ENCODE data around the gene CSN2. TPM values are rescaled to one million over a fixed set of nuclear protein-coding genes. Genes with fewer than 3 reads are reported as not detected.

Gene CSN2
- total RNA-seq, 1 experiment from 2014 or later, result not detected

- Histone ChIP-seq H3T11ph (ENCODE audit: low read length) (no peak overlapping the region), H3K18ac (ENCODE audit: insufficient read length, low read depth, low read length) (no peak overlapping the region), H4K20me1 (ENCODE audit: control insufficient read depth, insufficient read depth, insufficient read length) (no peaks in the 10 kb centered on the region), H3K23ac (ENCODE audit: insufficient read length, low read depth, low read length) (no peak overlapping the region), H2BK15ac (ENCODE audit: low read depth, low read length) (no peak overlapping the region), H3K14ac (ENCODE audit: insufficient read depth, low read length) (no peak overlapping the region), H3K9me3 (ENCODE audit: control insufficient read depth, low read depth, low read length) (no peaks in the 10 kb centered on the region), H2BK12ac (ENCODE audit: insufficient read length, low read depth, low read length) (no peak overlapping the region), H2BK5ac (ENCODE audit: insufficient read length, low read length) (no peak overlapping the region), H3K79me2 (ENCODE audit: insufficient read depth, low read length) (no peaks in the 10 kb centered on the region), H2AK5ac (ENCODE audit: insufficient read length, low read length) (no peak overlapping the region), H2AFZ (ENCODE audit: low read length) (no peak overlapping the region), H3K4me2 (ENCODE audit: insufficient read depth, insufficient read length, low read length) (no peak overlapping the region), H3K4ac (ENCODE audit: low read depth, low read length) (no peak overlapping the region), H3K79me1 (ENCODE audit: insufficient read depth, low read depth, low read length, poor library complexity, severe bottlenecking) (no peaks in the 10 kb centered on the region), H4K8ac (replicated peaks; ENCODE audit: insufficient read length, low read depth, low read length) (no peak overlapping the region), H2BK20ac (ENCODE audit: low read depth, low read length, poor library complexity, severe bottlenecking) (no peak overlapping the region), H2BK120ac (ENCODE audit: low read depth, low read length, poor library complexity, severe bottlenecking) (no peak overlapping the region), H3K9ac (ENCODE audit: extremely low read depth, insufficient read length, low read length) (no peak overlapping the region), H3K27ac (ENCODE audit: insufficient read length, low read depth, low read length) (no peak overlapping the region), H3K27me3 (ENCODE audit: insufficient read depth, low read length) (no peaks in the 10 kb centered on the region), H4K91ac (ENCODE audit: insufficient read length, low read depth, low read length) (no peak overlapping the region), H3K56ac (ENCODE audit: insufficient read length, low read depth, low read length) (no peak overlapping the region), H4K5ac (ENCODE audit: insufficient read length, low read depth, low read length) (no peak overlapping the region), H3K4me1 (ENCODE audit: insufficient read depth, low read length) (no peaks in the 10 kb centered on the region), H3K23me2 (ENCODE audit: insufficient read length, low read depth, low read length, poor library complexity, severe bottlenecking) (no peaks in the 10 kb centered on the region)
- WGBS (ENCODE audit: extremely low coverage, insufficient read length, low lambda C conversion rate), result no CpG with 5 or more reads among the region's 5 CpGs
- Mint-ChIP-seq H3K27ac (peak overlapping the region in 1 of 3 experiments; percentile 69; a peak in 1 of 7 replicates), H3K36me3 (ENCODE audit: insufficient read depth in 1 of 3, low read depth in 3 of 3) (no peaks in the 10 kb centered on the region), H3K9me3 (no peaks in the 10 kb centered on the region), H3K4me1 (peaks cover 0 to 4% of the 10 kb centered on the region in 2 experiments; a peak in 1 of 4 replicates), H3K4me3 (no peak overlapping the region), H3K27me3 (ENCODE audit: low read depth) (no peaks in the 10 kb centered on the region)
- no peak for DNase-seq
- TF ChIP-seq CTCF (conservative IDR thresholded peaks at IDR 0.05), result no peak
These were observed 29.3 kb upstream of the CSN2 start for GRCh38 chr4:69994782-69995181.
